ENCODE data around the gene NFE2L2.

Gene NFE2L2

GRCh38 chr2:177237932-177238331 is 26.6 kb downstream of the NFE2L2 start:
- Histone ChIP-seq H3K9me3 (ENCODE audit: low read length) (no peaks in the 10 kb centered on the region), H3K27ac (ENCODE audit: low read depth, low read length, poor library complexity, severe bottlenecking) (no peak overlapping the region), H3K4me3 (ENCODE audit: low read depth, low read length, poor library complexity, severe bottlenecking) (no peak overlapping the region), H3K4me1 (ENCODE audit: insufficient read depth, low read length, severe bottlenecking) (peaks cover 34% of the 10 kb centered on the region), H3K36me3 (ENCODE audit: insufficient read depth, low read length) (peaks cover 51% of the 10 kb centered on the region), H3K79me2 (ENCODE audit: insufficient read depth, low read length) (peaks cover 86% of the 10 kb centered on the region), H3K9ac (ENCODE audit: low read length) (no peak overlapping the region), H3F3A (ENCODE audit: insufficient read depth, low read length) (0 out of 2 replicates have a peak, but pooled peaks cover under 1% of the 10 kb centered on the region), H3K9me2 (ENCODE audit: low read depth, low read length) (no peaks in the 10 kb centered on the region), H3K27me3 (ENCODE audit: insufficient read depth, low read length) (no peaks in the 10 kb centered on the region), H2AFZ (ENCODE audit: low read length) (no peak overlapping the region), H3K4me2 (ENCODE audit: low read length) (no peak overlapping the region), H4K20me1 (ENCODE audit: insufficient read depth, low read length) (peaks cover 5% of the 10 kb centered on the region; the same call in 1 of the 2 replicates)
- TF ChIP-seq, protein P1, sequence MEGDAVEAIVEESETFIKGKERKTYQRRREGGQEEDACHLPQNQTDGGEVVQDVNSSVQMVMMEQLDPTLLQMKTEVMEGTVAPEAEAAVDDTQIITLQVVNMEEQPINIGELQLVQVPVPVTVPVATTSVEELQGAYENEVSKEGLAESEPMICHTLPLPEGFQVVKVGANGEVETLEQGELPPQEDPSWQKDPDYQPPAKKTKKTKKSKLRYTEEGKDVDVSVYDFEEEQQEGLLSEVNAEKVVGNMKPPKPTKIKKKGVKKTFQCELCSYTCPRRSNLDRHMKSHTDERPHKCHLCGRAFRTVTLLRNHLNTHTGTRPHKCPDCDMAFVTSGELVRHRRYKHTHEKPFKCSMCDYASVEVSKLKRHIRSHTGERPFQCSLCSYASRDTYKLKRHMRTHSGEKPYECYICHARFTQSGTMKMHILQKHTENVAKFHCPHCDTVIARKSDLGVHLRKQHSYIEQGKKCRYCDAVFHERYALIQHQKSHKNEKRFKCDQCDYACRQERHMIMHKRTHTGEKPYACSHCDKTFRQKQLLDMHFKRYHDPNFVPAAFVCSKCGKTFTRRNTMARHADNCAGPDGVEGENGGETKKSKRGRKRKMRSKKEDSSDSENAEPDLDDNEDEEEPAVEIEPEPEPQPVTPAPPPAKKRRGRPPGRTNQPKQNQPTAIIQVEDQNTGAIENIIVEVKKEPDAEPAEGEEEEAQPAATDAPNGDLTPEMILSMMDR (IDR thresholded peaks at IDR 0.05; ENCODE audit: low read length) = no peak
- TF ChIP-seq EZH2 (IDR thresholded peaks at IDR 0.05; ENCODE audit: borderline replicate concordance, low read length) = no peak

- no peak overlapping the region for H3K4me2 ChIP-seq (ENCODE audit: low read length)
- no peak overlapping the region for H3K9ac ChIP-seq (ENCODE audit: low read length)
- H3F3A ChIP-seq (ENCODE audit: insufficient read depth, low read length) = 0 out of 2 replicates have a peak, but pooled peaks cover 4% of the 10 kb centered on the region
- no peaks in the 10 kb centered on the region for H3K9me2 ChIP-seq (ENCODE audit: low read depth, low read length)
- peaks cover 5% of the 10 kb centered on the region; the same call in 1 of the 2 replicates for H4K20me1 ChIP-seq (ENCODE audit: insufficient read depth, low read length)
- H3K9me3 ChIP-seq (ENCODE audit: low read length) = no peaks in the 10 kb centered on the region
- TF ChIP-seq, protein P1 (IDR thresholded peaks at IDR 0.05; ENCODE audit: low read length) = no peak
- no peak for TF ChIP-seq EZH2 (IDR thresholded peaks at IDR 0.05; ENCODE audit: borderline replicate concordance, low read length)
- H3K79me2 ChIP-seq (ENCODE audit: insufficient read depth, low read length) = peaks cover 66% of the 10 kb centered on the region
- no peak overlapping the region for H3K4me3 ChIP-seq (ENCODE audit: low read depth, low read length, poor library complexity, severe bottlenecking)
- no peak overlapping the region for H2AFZ ChIP-seq (ENCODE audit: low read length)
- peaks cover 15% of the 10 kb centered on the region for H3K4me1 ChIP-seq (ENCODE audit: insufficient read depth, low read length, severe bottlenecking)
- H3K27me3 ChIP-seq (ENCODE audit: insufficient read depth, low read length) = no peaks in the 10 kb centered on the region
- H3K27ac ChIP-seq (ENCODE audit: low read depth, low read length, poor library complexity, severe bottlenecking) = no peak overlapping the region
- peaks cover 70% of the 10 kb centered on the region for H3K36me3 ChIP-seq (ENCODE audit: insufficient read depth, low read length)
Observed at GRCh38 chr2:177235855-177236437, 28.6 kb downstream of the NFE2L2 start.

- no peaks in the 10 kb centered on the region for H3K4me1 ChIP-seq (ENCODE audit: insufficient read depth, low read length, severe bottlenecking)
- H4K20me1 ChIP-seq (ENCODE audit: insufficient read depth, low read length) = peaks cover 5% of the 10 kb centered on the region; the same call in 1 of the 2 replicates
- H3K27me3 ChIP-seq (ENCODE audit: insufficient read depth, low read length) = no peaks in the 10 kb centered on the region
- H3K4me2 ChIP-seq (ENCODE audit: low read length) = no peak overlapping the region
- H3K36me3 ChIP-seq (ENCODE audit: insufficient read depth, low read length) = peaks cover 84% of the 10 kb centered on the region
- no peaks in the 10 kb centered on the region for H3K9me3 ChIP-seq (ENCODE audit: low read length)
- 0 out of 2 replicates have a peak, but pooled peaks cover 4% of the 10 kb centered on the region for H3F3A ChIP-seq (ENCODE audit: insufficient read depth, low read length)
- peaks cover 49% of the 10 kb centered on the region for H3K79me2 ChIP-seq (ENCODE audit: insufficient read depth, low read length)
- no peak overlapping the region for H3K4me3 ChIP-seq (ENCODE audit: low read depth, low read length, poor library complexity, severe bottlenecking)
- TF ChIP-seq, protein P1 (IDR thresholded peaks at IDR 0.05; ENCODE audit: low read length) = no peak
- TF ChIP-seq EZH2 (IDR thresholded peaks at IDR 0.05; ENCODE audit: borderline replicate concordance, low read length) = no peak
- H3K9ac ChIP-seq (ENCODE audit: low read length) = no peak overlapping the region
- H2AFZ ChIP-seq (ENCODE audit: low read length) = no peak overlapping the region
- H3K27ac ChIP-seq (ENCODE audit: low read depth, low read length, poor library complexity, severe bottlenecking) = no peak overlapping the region
- H3K9me2 ChIP-seq (ENCODE audit: low read depth, low read length) = no peaks in the 10 kb centered on the region
Observed at GRCh38 chr2:177234267-177234666, 30.3 kb downstream of the NFE2L2 start.

All from OCI-LY1 (cell line).